Measurements from ENCODE around the gene GRHL3. TPM values are rescaled to one million over a fixed set of nuclear protein-coding genes. Genes with fewer than 3 reads are reported as not detected.
A peak's percentile ranks its signal among the peaks of the same experiment; 100 is the strongest.

GRHL3 gene
- total and polyA plus RNA-seq, 2 experiments from 2014 or later, result not detected

- Histone ChIP-seq H2AFZ (no peak overlapping the region), H3K9me2 (ENCODE audit: insufficient read depth) (no peaks in the 10 kb centered on the region), H3K27me3 (replicated peaks; ENCODE audit: insufficient read depth) (no peaks in the 10 kb centered on the region), H3K9ac (peak overlapping the region; percentile 28; the same call in 1 of the 2 replicates), H3K79me2 (ENCODE audit: insufficient read depth) (no peaks in the 10 kb centered on the region), H3F3A (ENCODE audit: insufficient read depth) (peaks cover 36% of the 10 kb centered on the region), H4K20me1 (ENCODE audit: insufficient read depth) (no peaks in the 10 kb centered on the region), H3K4me2 (ENCODE audit: unreplicated experiment) (peak overlapping the region; percentile 33), H3K4me3 (no peak overlapping the region), H3K4me1 (ENCODE audit: insufficient read depth) (peaks cover 34% of the 10 kb centered on the region), H3K9me3 (ENCODE audit: low read depth) (no peaks in the 10 kb centered on the region), H3K27ac (peak overlapping the region; percentile 76), H3K36me3 (ENCODE audit: low read depth) (no peaks in the 10 kb centered on the region)
- in situ Hi-C loops (cut with MboI), result no loop called here
- 6 to 9% methylated on average over 2 of the region's 2 CpGs for WGBS, 2 experiments (ENCODE audit: low coverage in 1 of 2, low lambda C conversion rate in 2 of 2, missing lambda C conversion rate in 2 of 2)
- TF ChIP-seq EZH2 (IDR thresholded peaks at IDR 0.05; ENCODE audit: insufficient read depth, poor library complexity, severe bottlenecking) (no peak), EZH2phosphoT487 (IDR thresholded peaks at IDR 0.05; ENCODE audit: insufficient read depth, low read depth) (no peak)
- DNase-seq, result peak; percentile 42
Observed at GRCh38 chr1:24364605-24364974, 45.4 kb downstream of the GRHL3 start.

- 47 to 50% methylated on average over 11 of the region's 11 CpGs for WGBS, 2 experiments (ENCODE audit: low coverage in 1 of 2, low lambda C conversion rate in 2 of 2, missing lambda C conversion rate in 2 of 2)
- Histone ChIP-seq H3K4me3 (no peak overlapping the region), H3K9me3 (ENCODE audit: low read depth) (no peaks in the 10 kb centered on the region), H3K4me1 (ENCODE audit: insufficient read depth) (peaks cover 36% of the 10 kb centered on the region), H3K36me3 (ENCODE audit: low read depth) (no peaks in the 10 kb centered on the region), H4K20me1 (ENCODE audit: insufficient read depth) (no peaks in the 10 kb centered on the region), H3K27ac (peak overlapping the region; percentile 76), H3F3A (ENCODE audit: insufficient read depth) (peaks cover 41% of the 10 kb centered on the region), H3K4me2 (ENCODE audit: unreplicated experiment) (peak overlapping the region; percentile 43), H2AFZ (no peak overlapping the region), H3K9me2 (ENCODE audit: insufficient read depth) (no peaks in the 10 kb centered on the region), H3K27me3 (replicated peaks; ENCODE audit: insufficient read depth) (no peaks in the 10 kb centered on the region), H3K9ac (peak overlapping the region; percentile 28; the same call in 1 of the 2 replicates), H3K79me2 (ENCODE audit: insufficient read depth) (no peaks in the 10 kb centered on the region)
- TF ChIP-seq EZH2 (IDR thresholded peaks at IDR 0.05; ENCODE audit: insufficient read depth, poor library complexity, severe bottlenecking) (no peak), EZH2phosphoT487 (IDR thresholded peaks at IDR 0.05; ENCODE audit: insufficient read depth, low read depth) (no peak)
- DNase-seq, result peak; percentile 98
- in situ Hi-C loops (cut with MboI), result no loop called here
Observed at GRCh38 chr1:24364975-24365678, 46.0 kb downstream of the GRHL3 start.

GRCh38 chr1:24366707-24367106 is 47.5 kb downstream of the GRHL3 start:
- H3K27ac ChIP-seq, result no peak overlapping the region
- DNase-seq, result no peak
- H4K20me1 ChIP-seq (ENCODE audit: insufficient read depth), result no peaks in the 10 kb centered on the region
- H3K36me3 ChIP-seq (ENCODE audit: low read depth), result no peaks in the 10 kb centered on the region
- H3K9ac ChIP-seq, result no peak overlapping the region
- no peaks in the 10 kb centered on the region for H3K79me2 ChIP-seq (ENCODE audit: insufficient read depth)
- no peaks in the 10 kb centered on the region for H3K27me3 ChIP-seq (replicated peaks; ENCODE audit: insufficient read depth)
- H3K4me1 ChIP-seq (ENCODE audit: insufficient read depth), result peaks cover 36% of the 10 kb centered on the region
- H3K9me3 ChIP-seq (ENCODE audit: low read depth), result no peaks in the 10 kb centered on the region
- no peaks in the 10 kb centered on the region for H3K9me2 ChIP-seq (ENCODE audit: insufficient read depth)
- H3K4me2 ChIP-seq (ENCODE audit: unreplicated experiment), result no peak overlapping the region
- H3F3A ChIP-seq (ENCODE audit: insufficient read depth), result peaks cover 41% of the 10 kb centered on the region
- H2AFZ ChIP-seq, result no peak overlapping the region
- in situ Hi-C loops (cut with MboI), result no loop called here
- no peak overlapping the region for H3K4me3 ChIP-seq
- WGBS, 2 experiments (ENCODE audit: low coverage in 1 of 2, low lambda C conversion rate in 2 of 2, missing lambda C conversion rate in 2 of 2), result 98% methylated on average over 9 of the region's 9 CpGs
- no peak for TF ChIP-seq EZH2 (IDR thresholded peaks at IDR 0.05; ENCODE audit: insufficient read depth, poor library complexity, severe bottlenecking)
- no peak for TF ChIP-seq EZH2phosphoT487 (IDR thresholded peaks at IDR 0.05; ENCODE audit: insufficient read depth, low read depth)

- peak; percentile 78 for DNase-seq
- no peaks in the 10 kb centered on the region for H3K9me2 ChIP-seq (ENCODE audit: insufficient read depth)
- no peaks in the 10 kb centered on the region for H3K27me3 ChIP-seq (replicated peaks; ENCODE audit: insufficient read depth)
- no peaks in the 10 kb centered on the region for H3K36me3 ChIP-seq (ENCODE audit: low read depth)
- H3F3A ChIP-seq (ENCODE audit: insufficient read depth), result peaks cover 22% of the 10 kb centered on the region
- H3K79me2 ChIP-seq (ENCODE audit: insufficient read depth), result no peaks in the 10 kb centered on the region
- H3K27ac ChIP-seq, result peak overlapping the region; percentile 40
- in situ Hi-C loops (cut with MboI), result no loop called here
- no peak overlapping the region; the same call in 1 of the 2 replicates for H3K9ac ChIP-seq
- H3K4me2 ChIP-seq (ENCODE audit: unreplicated experiment), result no peak overlapping the region
- H3K9me3 ChIP-seq (ENCODE audit: low read depth), result no peaks in the 10 kb centered on the region
- no peak overlapping the region for H2AFZ ChIP-seq
- H4K20me1 ChIP-seq (ENCODE audit: insufficient read depth), result no peaks in the 10 kb centered on the region
- no peak overlapping the region for H3K4me3 ChIP-seq
- 24 to 27% methylated on average over 4 of the region's 4 CpGs for WGBS, 2 experiments (ENCODE audit: low coverage in 1 of 2, low lambda C conversion rate in 2 of 2, missing lambda C conversion rate in 2 of 2)
- H3K4me1 ChIP-seq (ENCODE audit: insufficient read depth), result peaks cover 25% of the 10 kb centered on the region
- no peak for TF ChIP-seq EZH2phosphoT487 (IDR thresholded peaks at IDR 0.05; ENCODE audit: insufficient read depth, low read depth)
- TF ChIP-seq EZH2 (IDR thresholded peaks at IDR 0.05; ENCODE audit: insufficient read depth, poor library complexity, severe bottlenecking), result no peak
Observed at GRCh38 chr1:24369199-24369598, 50.0 kb downstream of the GRHL3 start.
